ENCODE data around the gene UTS2B. TPM values are rescaled to one million over a fixed set of nuclear protein-coding genes. Genes with fewer than 3 reads are reported as not detected.

The UTS2B gene
- 0.70 and 0.96 TPM in 2 replicates for total RNA-seq
- long read RNA-seq, partial matches to known transcripts = 0 of 1 reads
- long read RNA-seq, other reads (novel, unspliced or antisense) = 1 of 1 reads

GRCh38 chr3:191329654-191330529, at the start of gene UTS2B:
Gene UTS2B, minus strand, starts transcription at chr3:191330526. Its CDS starts 48,337 bp downstream, at chr3:191282189.
- TF ChIP-seq CTCF (conservative IDR thresholded peaks at IDR 0.05) = no peak
- peaks cover 49% of the 10 kb centered on the region for H3K4me1 Mint-ChIP-seq
- peak within 1 kb of the TSS; percentile 95 for H3K27ac Mint-ChIP-seq (ENCODE audit: unreplicated experiment)
- DNase-seq (ENCODE audit: low read depth, low spot score) = peak; percentile 40
- H3K9me3 Mint-ChIP-seq = no peaks in the 10 kb centered on the region
- H3K4me3 Mint-ChIP-seq = peak within 1 kb of the TSS; percentile 94
- no peaks in the 10 kb centered on the region for H3K27me3 Mint-ChIP-seq (ENCODE audit: low read depth)
- H3K36me3 Mint-ChIP-seq (ENCODE audit: low read depth) = no peaks in the 10 kb centered on the region

- no peak overlapping the region for H3K4me3 Mint-ChIP-seq
- H3K27ac Mint-ChIP-seq (ENCODE audit: unreplicated experiment) = no peak overlapping the region
- no peaks in the 10 kb centered on the region for H3K27me3 Mint-ChIP-seq (ENCODE audit: low read depth)
- TF ChIP-seq CTCF (conservative IDR thresholded peaks at IDR 0.05) = no peak
- peaks cover 14% of the 10 kb centered on the region for H3K36me3 Mint-ChIP-seq (ENCODE audit: low read depth)
- peaks cover 6% of the 10 kb centered on the region for H3K4me1 Mint-ChIP-seq
- DNase-seq (ENCODE audit: low read depth, low spot score) = no peak
- H3K9me3 Mint-ChIP-seq = no peaks in the 10 kb centered on the region
These were observed 49.7 kb upstream of the UTS2B start for GRCh38 chr3:191380001-191380400.

- H3K27ac Mint-ChIP-seq (ENCODE audit: unreplicated experiment) = no peak overlapping the region
- peaks cover 6% of the 10 kb centered on the region for H3K4me1 Mint-ChIP-seq
- H3K9me3 Mint-ChIP-seq = no peaks in the 10 kb centered on the region
- no peak for DNase-seq (ENCODE audit: low read depth, low spot score)
- H3K4me3 Mint-ChIP-seq = no peak overlapping the region
- peaks cover 13% of the 10 kb centered on the region for H3K36me3 Mint-ChIP-seq (ENCODE audit: low read depth)
- H3K27me3 Mint-ChIP-seq (ENCODE audit: low read depth) = no peaks in the 10 kb centered on the region
- TF ChIP-seq CTCF (conservative IDR thresholded peaks at IDR 0.05) = no peak
These were observed 49.1 kb upstream of the UTS2B start for GRCh38 chr3:191379446-191379845.

GRCh38 chr3:191378142-191378812, 48.0 kb upstream of the UTS2B start:
- no peak for TF ChIP-seq CTCF (conservative IDR thresholded peaks at IDR 0.05)
- H3K4me1 Mint-ChIP-seq = peaks cover 6% of the 10 kb centered on the region
- no peak for DNase-seq (ENCODE audit: low read depth, low spot score)
- no peaks in the 10 kb centered on the region for H3K9me3 Mint-ChIP-seq
- H3K27me3 Mint-ChIP-seq (ENCODE audit: low read depth) = no peaks in the 10 kb centered on the region
- H3K27ac Mint-ChIP-seq (ENCODE audit: unreplicated experiment) = peak overlapping the region; percentile 45
- H3K36me3 Mint-ChIP-seq (ENCODE audit: low read depth) = peaks cover 13% of the 10 kb centered on the region
- no peak overlapping the region for H3K4me3 Mint-ChIP-seq

- H3K36me3 Mint-ChIP-seq (ENCODE audit: low read depth) = peaks cover 8% of the 10 kb centered on the region
- no peaks in the 10 kb centered on the region for H3K9me3 Mint-ChIP-seq
- DNase-seq (ENCODE audit: low read depth, low spot score) = no peak
- H3K27ac Mint-ChIP-seq (ENCODE audit: unreplicated experiment) = no peak overlapping the region
- no peak for TF ChIP-seq CTCF (conservative IDR thresholded peaks at IDR 0.05)
- H3K27me3 Mint-ChIP-seq (ENCODE audit: low read depth) = no peaks in the 10 kb centered on the region
- H3K4me3 Mint-ChIP-seq = no peak overlapping the region
- H3K4me1 Mint-ChIP-seq = peaks cover 6% of the 10 kb centered on the region
These were observed 46.3 kb upstream of the UTS2B start for GRCh38 chr3:191376516-191377141.

All from neural crest cell (in vitro differentiated cells).